GM12878 (cell line): Measurements from ENCODE around the gene WDR31. TPM values are rescaled to one million over a fixed set of nuclear protein-coding genes. Genes with fewer than 3 reads are reported as not detected.

Experiments
- CEBPZ ChIP-seq: fragments of 150-350 bp; IDR thresholded peaks from 2 replicates; pipeline ENCODE4 v1.6.1; 2016; ENCODE audit warnings: low read depth, low read length
- E4F1 ChIP-seq: fragments of 450-650 bp; IDR thresholded peaks from 2 replicates; pipeline ENCODE4 v1.6.1; 2018; ENCODE audit warnings: borderline replicate concordance, mild to moderate bottlenecking; ENCODE audit not compliant: partially characterized antibody
- MEF2A ChIP-seq: IDR thresholded peaks from 2 replicates; pipeline ENCODE4 v1.6.1; 2011; ENCODE audit warnings: low read depth, mild to moderate bottlenecking, low read length, moderate library complexity; ENCODE audit not compliant: insufficient read depth
- NRF1 ChIP-seq: conservative IDR thresholded peaks from 2 replicates; pipeline ENCODE4 v1.6.1; 2011; ENCODE audit warnings: mild to moderate bottlenecking, low read depth, low read length, improper control_type of control experiment
- POLR2A ChIP-seq: IDR thresholded peaks from 2 replicates; pipeline ENCODE4 v1.6.1; 2011; ENCODE audit warnings: low read depth, mild to moderate bottlenecking, low read length
- RB1 ChIP-seq: fragments of 450-650 bp; formaldehyde crosslinking; IDR thresholded peaks from 2 replicates; pipeline ENCODE4 v1.6.1; 2017; ENCODE audit warnings: mild to moderate bottlenecking, borderline replicate concordance
- RBBP5 ChIP-seq: fragments of 200-600 bp; sonication (generic); conservative IDR thresholded peaks from 2 replicates; pipeline ENCODE4 v1.6.1; 2016
- SKIL ChIP-seq: fragments of 450-650 bp; IDR thresholded peaks from 2 replicates; pipeline ENCODE4 v1.6.1; 2017; ENCODE audit warnings: mild to moderate bottlenecking, low read depth, inconsistent platforms; ENCODE audit not compliant: poor library complexity, severe bottlenecking
- SP1 ChIP-seq: IDR thresholded peaks from one replicate; pipeline ENCODE4 v1.6.1; 2011; ENCODE audit warnings: low read depth, low read length
- YY1 ChIP-seq: IDR thresholded peaks from 2 replicates; pipeline ENCODE4 v1.6.1; 2011; ENCODE audit warnings: low read depth, mild to moderate bottlenecking, low read length
- polyA plus RNA-seq, 11 experiments: library from polyadenylated mRNA; depleted of rRNA in 4 of 11; unstranded in 6 of 11; stranded (reverse) in 5 of 11; fragments of >200 nt; fragmentation: Nextera tagmentation in 4 of 11; fragmentation: Illumina TruSeq in 1 of 11; extraction: Ambion mirVana in 4 of 11; extraction: Trizol in 1 of 11; gene quantifications; 1 replicate in 1 of 11; 2 replicates in 10 of 11; pipeline versions ENCODE4 v1.2.1 to v1.2.3, GENCODE V29; 2011 to 2016; ENCODE audit warnings: inconsistent platforms in 2 of 11, missing spikeins in 2 of 11, low read depth in 1 of 11
- total RNA-seq, 4 experiments: library from RNA; depleted of rRNA in 3 of 4; stranded (reverse); fragments of >200 nt in 3 of 4; fragmentation: Illumina TruSeq in 1 of 4; extraction: Trizol in 1 of 4; gene quantifications; 2 replicates each; pipeline versions ENCODE4 v1.2.1 to v1.2.3, GENCODE V29; 2013 to 2021

The WDR31 gene
- total and polyA plus RNA-seq, 10 of the 15 experiments (the other 5 are each of a cell fraction or from before 2014, with no cell fraction given) = 0.26 to 1.7 (median 0.79) TPM

GRCh38 chr9:113267911-113268566, 72.0 kb downstream of the WDR31 start (continued):
- TF ChIP-seq CEBPZ (no peak), RB1 (no peak), E4F1 (no peak), SKIL (no peak), YY1 (no peak), RBBP5 (no peak), MEF2A (no peak), POLR2A (no peak), NRF1 (no peak), SP1 (no peak)
